HG02884 (cell line): ENCODE results near the gene PTPRD.
"Not testable (repeated sequence)": the region's sequence is repeated elsewhere in the genome, so short reads cannot be mapped to it uniquely, and the experiment has no call there.

Source experiments
- ATAC-seq: cut with Tn5 transposase; IDR thresholded peaks from one replicate; pipeline ENCODE4 v1.9.1; 2021; ENCODE audit warnings: mild to moderate bottlenecking, moderate library complexity; ENCODE audit not compliant: unreplicated experiment

PTPRD gene

DNA sequence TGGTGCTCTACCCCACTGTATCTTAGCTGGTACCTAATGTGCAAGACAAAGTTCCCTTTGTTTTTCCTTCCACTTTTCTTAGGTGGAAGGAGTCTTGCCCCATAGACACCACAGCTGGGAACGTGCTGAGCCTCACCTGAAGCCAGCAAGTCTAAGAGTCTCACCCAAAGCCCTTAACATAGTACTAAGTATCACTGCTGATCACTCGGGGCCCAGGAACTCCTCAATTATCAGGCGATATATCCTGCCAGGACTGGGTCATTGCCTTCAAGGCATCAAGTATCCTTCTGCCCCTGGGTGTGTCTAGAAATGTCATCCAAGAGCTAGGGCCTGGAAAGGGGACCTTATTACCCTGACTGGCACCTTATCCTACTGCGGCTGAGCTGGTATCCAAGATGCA is 123.9 kb downstream of the PTPRD start:
- no peak for ATAC-seq

DNA sequence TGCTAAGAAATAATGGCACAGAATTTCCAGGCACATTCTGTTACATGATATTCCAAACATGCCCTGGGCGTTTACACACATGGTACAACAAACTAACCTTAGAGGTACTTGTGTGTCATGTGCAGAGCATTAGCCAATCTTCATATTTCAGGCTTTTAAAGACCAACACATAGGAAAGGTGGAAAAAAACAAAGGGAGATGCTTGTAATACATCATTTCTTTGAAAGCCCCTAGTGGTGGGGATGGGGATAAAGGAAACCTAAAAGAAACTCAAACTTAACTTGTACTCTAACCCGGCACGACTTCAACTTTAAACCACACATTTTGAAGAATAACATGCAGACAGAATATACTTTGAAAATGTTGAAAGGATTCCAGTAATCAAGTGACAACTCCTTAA is 133.6 kb downstream of the PTPRD start:
- no peak for ATAC-seq

DNA sequence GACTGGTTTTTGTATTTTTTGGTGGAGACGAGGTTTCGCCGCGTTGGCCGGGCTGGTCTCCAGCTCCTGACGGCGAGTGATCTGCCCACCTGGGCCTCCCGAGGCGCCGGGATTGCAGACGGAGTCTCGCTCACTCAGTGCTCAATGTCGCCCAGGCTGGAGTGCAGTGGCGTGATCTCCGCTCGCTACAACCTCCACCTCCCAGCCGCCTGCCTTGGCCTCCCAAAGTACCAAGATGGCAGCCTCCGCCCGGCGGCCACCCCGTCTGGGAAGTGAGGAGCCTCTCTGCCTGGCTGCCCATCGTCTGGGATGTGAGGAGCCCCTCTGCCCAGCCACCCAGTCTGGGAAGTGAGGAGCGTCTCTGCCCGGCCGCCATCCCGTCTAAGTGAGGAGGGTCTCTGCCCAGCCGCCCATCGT is 163.6 kb downstream of the PTPRD start:
- ATAC-seq = not testable (repeated sequence)

DNA sequence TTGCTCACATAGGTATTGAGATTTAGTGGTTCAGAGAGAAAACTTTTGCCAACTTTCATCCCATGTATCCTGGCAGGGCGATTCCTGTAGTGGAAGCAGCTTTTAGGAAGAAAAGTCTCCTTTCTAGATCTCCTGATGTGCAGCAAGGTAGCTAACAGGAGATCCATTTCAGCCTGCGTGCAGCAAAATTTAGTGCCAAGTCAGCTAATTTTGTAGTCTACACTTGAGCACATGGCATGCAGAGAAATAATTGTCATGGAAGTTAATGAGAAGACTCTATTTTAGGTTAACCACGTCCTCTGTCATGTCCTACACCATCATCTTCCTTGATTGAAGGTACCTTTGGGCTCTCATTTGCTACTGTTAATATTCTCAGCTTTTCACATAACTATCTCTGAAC is 165.8 kb downstream of the PTPRD start:
- ATAC-seq = no peak

DNA sequence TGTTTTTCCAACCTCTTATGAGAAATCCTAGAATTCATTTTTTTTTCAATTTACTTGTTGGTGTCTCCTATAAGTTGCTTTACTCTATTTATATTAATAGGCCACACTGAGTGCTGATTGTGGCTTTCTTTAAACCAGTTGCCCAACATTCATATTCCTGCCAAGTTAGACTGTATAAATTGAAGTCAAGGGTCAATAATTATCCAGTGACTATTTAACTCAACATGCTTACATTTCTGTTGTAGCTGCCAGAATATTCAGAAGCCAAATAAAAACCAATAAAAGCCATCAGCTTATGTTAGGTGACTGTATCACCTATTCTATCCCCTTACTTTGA is 169.0 kb downstream of the PTPRD start:
- no peak for ATAC-seq

DNA sequence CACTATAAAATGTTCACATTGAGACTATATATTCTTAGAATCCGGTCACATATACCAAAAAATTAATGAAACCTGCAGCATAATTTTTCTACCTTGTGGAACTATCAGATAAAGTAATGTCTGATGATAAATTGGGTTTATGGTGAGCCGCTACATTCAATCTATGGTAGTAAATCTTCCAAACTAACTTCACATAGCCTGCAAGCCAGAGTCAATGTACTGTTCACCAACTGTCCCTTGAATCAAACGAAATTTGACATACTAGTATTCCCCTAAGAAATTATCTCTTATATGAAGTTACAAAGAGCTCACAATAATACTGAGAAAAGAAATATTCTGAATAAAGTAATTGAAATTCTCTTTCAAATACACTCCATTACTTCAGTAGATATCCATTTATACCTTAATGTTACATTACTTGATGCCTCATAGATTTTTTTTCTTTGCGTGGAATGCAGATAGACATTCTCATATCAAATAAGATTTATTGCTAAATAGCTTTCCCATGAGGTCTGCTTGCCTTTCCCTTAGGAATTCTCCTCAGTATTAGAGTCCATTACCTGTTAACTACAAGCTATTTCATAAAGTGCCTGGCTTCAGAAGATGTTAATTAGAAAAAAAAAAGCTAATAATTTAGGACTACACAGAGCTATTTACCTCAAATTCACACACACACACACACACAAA is 169.5 kb downstream of the PTPRD start:
- ATAC-seq = no peak

DNA sequence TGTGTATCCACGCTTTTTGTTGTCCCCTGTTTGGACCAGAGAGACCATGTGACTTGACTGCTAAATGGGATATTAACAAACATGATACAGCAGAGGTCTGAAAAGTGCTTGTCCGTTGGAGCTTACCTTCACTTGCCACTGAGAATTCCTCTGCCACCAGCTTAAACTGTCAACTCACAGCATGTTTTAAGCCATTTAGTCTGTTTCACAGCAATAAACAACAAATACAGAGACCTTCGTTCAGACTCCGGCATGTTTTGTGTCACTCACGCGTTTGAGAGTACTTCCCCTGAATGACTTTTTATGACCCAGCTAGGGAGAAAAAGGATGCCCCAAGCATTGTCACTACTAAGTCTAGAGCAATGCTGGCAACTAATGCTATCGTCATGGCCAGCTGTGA is 173.8 kb downstream of the PTPRD start:
- no peak for ATAC-seq

DNA sequence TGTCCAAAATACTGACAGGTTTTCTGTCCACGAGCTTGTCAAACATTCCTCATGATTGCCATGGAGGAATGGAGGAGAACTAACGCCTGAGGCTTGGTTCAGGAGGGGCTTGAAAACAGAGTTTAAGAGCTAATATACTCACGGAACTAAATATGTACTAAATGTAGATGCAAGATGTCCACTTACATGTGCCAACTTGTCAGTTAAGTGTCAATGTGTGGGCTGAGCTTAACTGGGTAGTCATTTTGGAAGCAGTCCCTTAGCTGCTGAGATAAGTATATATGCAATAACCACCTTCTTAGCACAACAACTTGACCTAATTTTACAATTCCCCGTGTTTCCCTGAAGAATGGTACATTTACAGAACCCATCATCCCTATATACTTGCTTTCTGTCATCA is 176.0 kb downstream of the PTPRD start:
- ATAC-seq = no peak

DNA sequence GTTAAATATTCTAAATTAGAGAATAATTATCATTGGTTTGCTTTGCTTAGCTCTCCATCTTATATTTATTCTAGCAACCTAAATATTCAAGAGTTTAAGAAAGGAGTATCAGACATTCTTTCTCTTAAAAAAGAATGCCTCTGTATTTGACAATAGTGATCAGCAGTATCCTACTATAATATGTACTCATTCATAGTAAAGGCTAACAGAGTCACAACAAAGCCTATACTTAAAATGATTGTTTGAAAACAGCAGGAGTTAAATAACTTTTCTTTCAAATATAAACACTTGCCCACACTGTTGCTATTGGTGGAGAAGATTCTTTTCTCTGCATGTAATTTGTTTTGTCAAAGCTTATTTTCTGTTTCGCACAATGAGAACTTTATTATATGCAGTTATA is 178.4 kb downstream of the PTPRD start:
- no peak for ATAC-seq

DNA sequence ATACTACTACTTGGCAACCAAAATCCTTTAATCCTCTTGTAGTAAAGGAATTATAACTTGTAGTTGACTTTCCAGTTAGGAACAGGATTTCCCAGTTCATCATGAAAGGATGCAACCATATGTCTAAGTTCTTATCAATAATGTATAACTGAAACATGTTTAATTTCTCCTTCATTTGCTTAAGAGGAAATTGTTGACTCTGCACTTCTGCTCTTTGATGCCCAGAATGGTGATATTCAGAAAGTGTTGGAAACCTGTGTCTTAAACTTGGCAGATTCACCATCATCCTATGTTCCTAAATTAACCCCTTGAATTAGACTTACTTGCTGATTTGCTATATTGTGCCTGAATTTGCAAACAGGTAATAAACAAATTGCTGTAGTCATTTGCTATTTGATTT is 201.5 kb downstream of the PTPRD start:
- no peak for ATAC-seq

DNA sequence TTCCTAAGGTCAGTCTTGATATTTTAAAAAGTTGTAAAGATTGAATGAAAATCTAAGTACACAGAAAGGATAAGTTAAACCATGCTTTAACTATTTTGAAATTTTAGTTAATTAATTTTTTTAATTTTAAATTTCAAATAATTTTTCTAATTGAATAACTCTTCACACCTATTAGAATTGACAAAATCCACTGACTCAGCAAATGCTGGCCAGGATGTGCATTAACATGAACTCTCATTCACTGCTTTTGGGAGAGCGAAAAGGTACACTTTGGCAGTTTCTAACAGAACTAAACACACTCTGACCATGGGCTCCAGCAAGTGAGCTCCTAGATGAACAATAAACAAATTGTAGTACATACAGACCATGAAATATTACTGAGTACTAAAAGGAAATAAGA is 209.5 kb downstream of the PTPRD start:
- ATAC-seq = no peak

DNA sequence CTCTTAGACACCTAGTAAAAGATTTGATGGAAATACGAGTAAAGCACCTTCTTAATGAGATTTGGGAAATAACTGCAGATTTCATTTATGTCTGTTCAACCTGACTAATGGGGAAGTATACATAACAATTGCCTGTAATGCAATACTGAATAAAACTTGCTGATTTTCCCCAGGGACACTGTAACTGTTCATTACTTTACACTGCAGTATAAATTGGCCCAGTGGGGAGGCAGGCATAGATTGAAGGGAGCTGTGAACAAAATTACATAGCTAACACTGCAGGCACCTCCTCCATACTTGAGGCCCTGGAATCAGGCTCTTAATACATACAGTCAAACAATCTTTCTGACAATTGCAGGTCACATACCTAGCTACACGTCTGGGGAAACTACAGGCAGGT is 216.2 kb downstream of the PTPRD start:
- no peak for ATAC-seq

DNA sequence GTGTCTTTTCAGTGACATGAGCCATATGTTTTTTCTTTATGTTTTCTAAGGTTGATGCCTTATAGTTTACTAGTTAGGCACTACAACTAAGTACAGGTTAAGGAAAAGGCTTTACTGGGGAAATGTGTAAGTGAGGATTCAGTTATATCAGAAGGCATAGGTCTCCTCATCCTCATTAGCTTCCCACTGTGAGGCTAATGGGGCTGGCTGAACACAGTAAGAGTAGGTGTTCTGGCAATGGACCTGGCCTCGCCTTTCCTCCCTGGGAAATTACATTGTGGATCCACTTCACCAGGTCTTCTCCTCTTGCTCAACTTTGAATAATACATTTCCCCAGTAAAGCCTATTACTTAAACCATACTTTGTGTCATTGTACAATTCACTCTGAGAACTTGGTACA is 225.5 kb downstream of the PTPRD start:
- ATAC-seq = no peak

DNA sequence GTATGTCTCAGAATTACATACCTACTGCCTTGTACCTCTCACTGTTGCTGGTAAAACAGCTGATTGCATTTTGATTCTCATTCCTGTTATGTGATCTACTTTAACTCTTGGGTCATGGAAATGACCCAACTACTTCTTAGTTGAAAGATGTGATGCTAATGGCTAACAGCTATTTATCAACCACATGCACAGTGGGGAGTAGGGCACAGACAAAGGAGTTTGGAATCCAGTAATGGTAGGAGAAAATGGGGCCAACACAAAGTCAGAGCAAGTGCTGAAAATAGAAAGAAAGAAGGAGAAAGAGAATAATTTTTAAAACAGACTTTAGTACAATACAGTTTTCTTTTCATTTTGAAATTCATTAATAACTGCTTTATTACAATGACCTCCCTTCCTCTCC is 241.0 kb downstream of the PTPRD start:
- ATAC-seq = no peak

DNA sequence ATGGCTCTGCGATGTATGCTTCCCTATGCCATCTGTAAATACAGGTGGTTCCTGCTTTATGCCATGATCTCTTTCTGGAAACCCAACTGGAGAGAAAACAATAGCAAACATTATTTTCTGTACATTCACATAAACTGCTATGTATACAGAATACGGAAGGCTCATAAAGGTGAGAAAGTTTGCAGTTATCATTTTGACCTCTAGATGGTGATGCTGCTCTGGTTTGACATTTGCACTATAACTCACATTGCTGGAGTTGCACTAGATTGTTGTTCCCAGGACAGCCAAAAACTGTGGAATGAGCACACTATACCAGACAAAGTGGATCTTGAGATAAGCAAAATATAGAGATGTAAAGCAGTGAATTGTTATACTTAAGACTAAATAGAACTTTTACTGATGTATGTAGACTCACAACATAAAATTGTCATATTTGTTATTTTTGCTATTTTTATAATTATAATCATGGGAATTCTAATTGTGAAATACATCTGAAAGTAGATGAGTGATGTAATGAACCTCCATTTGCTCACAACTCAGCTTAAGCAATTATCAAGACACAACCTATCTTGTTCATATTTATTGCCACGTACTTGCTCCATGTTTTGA is 246.5 kb downstream of the PTPRD start:
- ATAC-seq = peak; percentile 95

DNA sequence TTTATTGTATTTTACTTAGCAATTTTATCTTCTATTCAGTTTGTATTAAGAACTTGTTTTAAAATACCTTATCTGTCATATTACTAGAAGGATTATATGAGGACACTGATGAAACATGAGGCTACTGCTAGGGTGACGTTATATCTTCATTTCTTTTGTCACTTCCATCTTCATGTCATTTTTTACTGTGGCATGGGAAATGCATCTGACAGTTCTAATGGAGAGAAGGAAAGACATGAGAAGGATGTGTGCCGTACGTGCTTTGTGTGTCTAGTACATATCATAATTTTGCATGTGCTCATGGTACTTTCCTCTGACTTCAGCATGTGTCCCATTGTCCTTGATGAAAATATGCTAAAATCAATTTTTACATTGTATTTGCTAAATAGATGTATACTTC is 258.2 kb downstream of the PTPRD start:
- no peak for ATAC-seq

DNA sequence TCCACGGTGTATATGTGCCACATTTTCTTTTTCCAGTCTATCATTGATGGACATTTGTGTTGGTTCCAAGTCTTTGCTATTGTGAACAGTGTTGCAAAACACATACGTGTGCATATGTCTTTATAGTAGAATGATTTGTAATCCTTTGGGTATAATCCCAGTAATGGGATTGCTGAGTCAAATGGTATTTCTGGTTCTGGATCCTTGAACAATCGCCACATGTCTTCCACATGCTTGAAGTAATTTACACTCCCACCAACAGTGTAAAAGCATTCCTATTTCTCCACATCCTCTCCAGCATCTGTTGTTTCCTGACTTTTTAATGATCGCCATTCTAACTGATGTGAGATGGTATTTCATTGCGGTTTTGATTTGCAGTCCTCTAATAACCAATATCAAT is 267.2 kb downstream of the PTPRD start:
- not testable (repeated sequence) for ATAC-seq

DNA sequence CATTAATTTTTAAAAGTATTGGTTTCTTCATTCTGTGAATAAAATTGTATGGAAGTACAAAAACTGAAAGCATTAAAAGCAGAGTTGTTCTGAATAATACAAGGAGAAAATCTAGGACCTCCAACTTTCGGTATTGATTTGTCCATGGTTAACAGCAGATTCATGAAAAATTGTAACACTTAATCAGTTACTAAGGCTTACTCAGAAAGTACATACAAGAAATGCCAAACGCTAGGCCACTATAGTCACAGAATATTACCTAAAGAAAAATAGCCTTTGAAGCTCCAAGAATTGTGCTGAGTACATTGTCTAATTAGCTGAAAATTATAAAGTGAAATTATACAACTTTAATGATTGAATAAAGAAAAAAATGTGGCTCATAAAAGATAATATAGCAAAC is 271.7 kb downstream of the PTPRD start:
- no peak for ATAC-seq

DNA sequence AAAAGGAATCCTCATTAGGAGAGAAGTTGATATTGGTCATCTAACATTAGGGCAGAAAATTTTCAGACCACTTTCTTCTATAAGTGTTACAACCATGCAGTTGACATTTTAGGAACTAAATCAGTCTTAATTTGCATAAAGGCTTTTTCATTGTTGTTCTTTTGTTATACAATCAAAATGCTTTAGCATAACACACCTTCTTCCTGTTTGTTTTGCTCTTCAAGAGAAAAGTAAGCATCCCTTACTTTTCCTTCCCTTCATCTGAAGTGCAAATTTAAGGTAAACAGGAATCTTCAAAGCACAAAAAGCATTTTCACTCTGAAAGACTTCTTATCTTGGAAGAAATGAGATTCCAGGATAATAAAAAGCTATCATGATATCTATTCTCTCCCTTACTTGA is 273.6 kb downstream of the PTPRD start:
- no peak for ATAC-seq

DNA sequence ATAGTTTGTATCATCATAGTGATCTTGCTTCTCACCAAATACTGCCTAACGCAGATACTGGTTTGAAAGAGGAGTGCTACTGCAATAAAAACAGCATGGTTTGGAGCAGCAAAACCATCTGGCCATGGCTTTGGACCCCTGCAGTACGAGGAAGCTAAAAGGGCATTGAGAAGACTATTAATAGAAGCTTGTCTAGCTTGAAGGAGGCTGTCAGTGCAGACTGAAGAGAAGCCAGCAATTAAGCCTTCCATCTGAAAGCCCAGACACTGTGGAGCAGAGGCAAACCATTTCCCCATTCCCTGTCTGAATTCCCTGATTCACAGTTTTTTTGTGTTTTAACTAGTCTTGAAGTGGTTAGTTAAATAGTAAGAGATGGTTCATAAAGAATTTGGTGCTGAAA is 281.6 kb downstream of the PTPRD start:
- no peak for ATAC-seq

DNA sequence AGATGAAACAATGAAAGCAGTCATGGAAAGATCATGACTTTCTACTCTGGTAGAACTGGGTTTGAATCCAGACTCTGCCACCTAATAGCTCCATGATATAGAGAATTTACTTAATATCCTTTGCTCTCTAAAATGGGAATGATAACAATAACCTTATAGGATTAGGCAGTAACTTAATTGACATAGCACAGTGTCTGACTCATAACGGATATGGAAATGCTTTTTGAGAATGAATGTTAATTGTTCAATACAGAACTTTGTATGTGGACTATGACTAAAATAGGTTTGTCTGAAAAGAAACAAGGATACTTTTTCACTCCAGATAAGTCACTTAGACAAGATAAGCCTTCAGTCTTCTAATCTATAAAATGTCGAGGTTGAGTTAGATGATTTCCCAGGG is 330.7 kb downstream of the PTPRD start:
- no peak for ATAC-seq

DNA sequence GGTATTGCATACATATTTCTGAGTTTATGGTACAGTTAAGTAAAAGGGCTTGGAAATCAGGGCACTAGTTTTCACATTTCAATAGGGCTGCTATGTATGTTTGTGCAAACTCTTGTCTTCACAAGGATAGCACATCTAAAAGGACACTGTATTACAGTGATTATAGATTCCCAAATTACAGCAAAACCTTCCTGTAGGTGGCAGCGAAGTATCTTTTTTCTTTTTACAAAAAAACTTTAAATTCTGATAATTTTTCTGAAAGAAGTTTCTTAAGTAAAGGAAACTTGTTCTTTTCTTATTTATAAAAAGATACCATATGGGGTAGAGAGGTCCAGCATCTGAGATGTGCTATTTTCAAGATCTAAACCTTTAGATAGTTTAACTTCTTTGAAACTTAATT is 337.8 kb downstream of the PTPRD start:
- no peak for ATAC-seq

DNA sequence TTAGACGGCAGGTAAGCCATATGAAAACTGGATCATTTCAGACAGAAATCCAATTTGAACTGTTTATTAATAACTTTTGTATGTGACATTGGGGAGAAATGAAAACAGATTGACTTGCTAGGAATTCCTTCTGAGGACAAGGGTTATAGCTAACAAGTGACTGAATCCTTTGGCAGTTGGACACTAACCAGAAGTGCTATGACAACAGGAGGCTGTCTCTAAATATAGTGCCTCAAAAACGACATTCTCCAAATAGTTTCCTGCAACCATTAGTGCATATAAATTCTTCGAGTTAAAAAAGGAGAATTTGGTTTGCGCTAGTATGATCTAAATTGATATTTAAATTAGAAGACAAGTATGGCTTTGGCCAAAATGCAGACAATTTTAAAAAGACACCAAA is 338.6 kb downstream of the PTPRD start:
- ATAC-seq = no peak
